Endometrium (tissue), 2 donors: Measurements from ENCODE around the gene POM121C.
"Not testable (repeated sequence)": the region's sequence is repeated elsewhere in the genome, so short reads cannot be mapped to it uniquely, and the experiment has no call there.

Experiments used
- FAIRE-seq: peaks from 2 replicates; lab custom pipeline; 2012; peaks lifted over from hg19 to GRCh38; lab: Jason Lieb, UNC
- donor health status: control.
- donor health status: control.

POM121C gene

DNA sequence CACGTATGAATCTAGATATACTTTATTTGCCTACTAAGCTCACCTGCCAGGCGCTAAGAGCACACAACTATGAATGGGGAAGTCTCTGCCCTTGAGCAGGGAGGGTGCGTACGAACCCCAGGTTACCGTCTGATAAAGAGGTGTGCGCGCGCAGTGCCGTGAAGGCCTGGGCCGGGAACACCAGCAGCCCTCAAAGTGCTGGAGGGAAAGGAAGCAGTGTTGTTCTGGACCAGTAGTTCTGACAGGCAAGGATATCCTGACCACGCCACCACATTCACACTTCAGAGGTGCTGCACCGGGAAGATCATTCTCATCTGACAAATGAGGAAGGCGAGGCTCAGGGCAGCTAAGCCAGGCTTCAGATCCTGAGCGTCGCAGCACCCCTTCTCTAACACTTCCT lies 62.6 kb downstream of the POM121C start:
- not testable (repeated sequence) for FAIRE-seq

DNA sequence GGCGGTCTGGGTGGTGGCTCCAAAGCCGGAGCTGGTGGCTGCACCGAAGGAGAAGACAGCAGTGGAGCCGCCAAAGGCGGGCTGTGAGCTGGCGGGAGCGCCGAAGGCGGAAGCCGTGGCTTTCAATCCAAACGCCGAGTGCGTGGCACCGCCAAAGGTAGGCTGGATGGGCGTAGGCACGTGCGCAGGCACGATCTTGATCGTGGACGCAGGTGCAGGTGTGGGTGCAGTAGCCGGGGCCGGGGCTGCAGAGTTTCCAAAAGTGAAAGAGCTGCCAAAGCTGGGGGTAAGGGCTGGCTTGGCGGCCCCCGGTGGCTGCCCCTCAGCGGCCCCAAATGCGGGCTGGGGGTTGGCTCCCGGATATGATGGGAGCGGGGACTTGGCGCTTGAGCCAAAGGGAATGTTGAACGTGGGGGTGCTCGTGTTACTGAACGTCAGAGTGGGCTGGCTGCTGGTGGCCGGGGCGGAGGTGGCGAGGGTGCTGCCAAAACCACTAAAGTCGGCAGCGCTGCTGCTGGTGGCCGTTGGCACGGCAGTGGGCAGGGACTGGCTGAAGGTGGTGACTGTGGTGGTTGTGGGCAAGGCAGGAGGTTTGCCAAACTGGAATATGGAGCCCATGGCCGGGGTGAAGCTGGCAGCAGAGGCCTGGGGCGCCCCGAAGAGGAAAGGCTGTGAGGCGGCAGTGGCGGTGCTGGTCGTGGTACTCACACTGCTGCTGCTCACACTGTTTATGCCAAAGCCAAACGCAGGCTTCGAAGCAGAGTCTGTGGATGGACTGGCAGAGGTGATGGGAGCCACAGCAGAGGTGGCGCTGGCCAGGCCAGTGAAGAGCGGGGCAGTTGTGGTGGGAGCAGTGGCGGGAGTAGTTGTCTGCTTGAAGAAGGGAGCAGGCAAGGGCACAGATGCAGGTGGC lies 64.0 kb downstream of the POM121C start:
- not testable (repeated sequence) for FAIRE-seq

DNA sequence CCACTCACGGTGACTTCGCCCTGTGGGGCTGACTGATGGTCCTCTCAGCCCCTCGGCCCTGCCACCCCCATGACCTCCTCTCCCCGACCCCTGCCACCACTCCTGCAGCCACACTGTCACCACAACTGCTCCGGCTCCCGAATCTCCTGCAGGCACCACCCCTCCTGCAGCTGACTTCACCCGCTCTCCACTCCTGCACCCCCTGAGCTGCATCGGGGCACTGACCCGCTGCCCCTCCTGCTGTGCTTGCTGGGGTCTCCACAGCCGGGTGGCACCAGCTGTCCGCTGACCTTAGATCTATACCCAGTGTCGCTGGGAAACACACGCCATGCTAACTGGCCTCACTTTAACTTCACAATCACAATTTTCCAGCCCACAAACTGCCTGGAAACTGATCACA lies 65.9 kb downstream of the POM121C start:
- FAIRE-seq: not testable (repeated sequence)

DNA sequence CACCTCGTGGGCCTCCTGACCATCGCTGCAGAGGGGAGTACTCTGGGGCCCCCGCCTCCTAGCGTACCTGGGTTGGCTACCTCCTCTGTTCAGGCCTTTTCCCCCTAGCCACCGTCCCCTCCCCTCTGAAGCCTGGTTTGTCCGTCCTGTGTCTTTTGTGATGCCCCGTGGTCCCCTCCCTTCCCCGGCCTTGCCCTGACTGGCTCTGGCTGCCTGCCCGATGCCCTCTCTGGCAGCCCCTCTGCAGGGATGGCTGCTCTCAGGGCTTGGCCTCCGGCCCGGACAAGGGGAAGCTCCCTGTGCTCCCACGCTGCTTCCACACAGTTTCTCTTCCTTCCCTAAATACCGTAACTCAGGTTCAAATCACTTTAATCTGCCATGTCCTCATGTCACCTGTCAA lies 66.4 kb downstream of the POM121C start:
- not testable (repeated sequence) for FAIRE-seq

GRCh38 chr7:75419210-75419609 lies 66.9 kb downstream of the POM121C start:
- not testable (repeated sequence) for FAIRE-seq

DNA sequence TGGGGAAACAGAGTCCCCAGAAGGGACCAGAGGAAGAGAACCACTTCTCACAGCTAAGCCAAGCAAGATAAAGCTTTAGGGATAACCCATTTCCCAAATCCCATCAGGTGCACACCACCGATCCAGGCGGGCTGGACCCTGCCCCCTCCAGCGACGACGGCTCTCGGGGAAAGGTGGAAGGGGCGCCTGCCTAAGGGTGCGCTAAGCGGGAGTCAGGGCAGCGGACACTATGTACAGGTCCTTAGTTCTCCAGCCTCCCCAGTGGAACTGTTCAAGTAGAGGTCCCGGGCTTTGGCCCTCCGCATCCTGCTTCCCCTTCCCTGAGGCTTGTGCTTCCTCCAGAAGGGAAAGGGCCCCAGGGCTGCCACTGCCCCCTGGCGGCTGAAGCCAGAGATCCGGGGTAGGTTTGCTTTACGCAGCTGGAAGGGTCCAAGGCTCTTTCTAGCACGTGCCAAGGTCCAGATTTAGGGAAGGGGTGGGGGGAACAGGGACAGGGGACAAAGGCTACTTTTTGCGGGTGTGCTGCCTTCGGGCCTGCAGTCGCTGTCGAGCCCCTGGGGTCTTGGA lies 67.7 kb downstream of the POM121C start:
- not testable (repeated sequence) for FAIRE-seq

DNA sequence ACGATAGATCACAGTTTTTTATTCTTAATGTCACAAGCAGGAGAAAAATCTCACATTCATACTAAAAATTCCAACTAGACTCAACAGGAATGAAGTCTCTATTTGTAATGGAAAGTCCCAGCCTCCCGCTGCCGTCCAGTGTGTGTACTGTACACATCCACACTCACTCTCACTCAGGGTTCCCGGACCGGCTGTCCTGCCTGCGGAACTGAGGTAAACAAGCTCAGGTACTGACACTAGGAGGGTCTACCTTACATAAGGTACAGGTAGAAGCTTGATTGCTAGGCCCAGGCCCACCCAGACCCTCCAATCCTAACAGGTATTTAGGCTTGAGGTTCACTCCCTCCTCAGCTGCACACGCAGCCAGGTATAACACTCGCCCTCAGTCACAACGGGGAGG lies 69.3 kb downstream of the POM121C start:
- not testable (repeated sequence) for FAIRE-seq

DNA sequence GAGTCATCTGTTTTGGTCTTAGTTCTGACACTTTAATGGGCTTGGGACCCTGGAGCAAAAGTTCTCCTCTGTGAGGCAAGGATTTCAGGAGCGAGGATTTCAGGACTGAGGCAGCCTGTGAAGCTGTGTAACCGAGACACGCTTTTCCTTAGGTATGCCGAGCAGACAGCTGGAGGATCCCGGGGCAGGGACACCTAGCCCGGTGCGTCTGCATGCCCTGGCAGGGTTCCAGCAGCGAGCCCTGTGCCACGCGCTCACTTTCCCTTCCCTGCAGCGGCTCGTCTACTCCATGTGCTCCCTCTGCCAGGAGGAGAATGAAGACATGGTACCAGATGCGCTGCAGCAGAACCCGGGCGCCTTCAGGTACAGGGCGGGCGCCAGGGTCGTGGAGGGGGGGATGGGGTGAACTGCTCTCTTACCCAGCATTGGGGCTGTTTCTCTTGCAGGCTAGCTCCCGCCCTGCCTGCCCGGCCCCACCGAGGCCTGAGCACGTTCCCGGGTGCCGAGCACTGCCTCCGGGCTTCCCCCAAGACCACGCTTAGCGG lies 70.2 kb downstream of the POM121C start:
- not testable (repeated sequence) for FAIRE-seq

DNA sequence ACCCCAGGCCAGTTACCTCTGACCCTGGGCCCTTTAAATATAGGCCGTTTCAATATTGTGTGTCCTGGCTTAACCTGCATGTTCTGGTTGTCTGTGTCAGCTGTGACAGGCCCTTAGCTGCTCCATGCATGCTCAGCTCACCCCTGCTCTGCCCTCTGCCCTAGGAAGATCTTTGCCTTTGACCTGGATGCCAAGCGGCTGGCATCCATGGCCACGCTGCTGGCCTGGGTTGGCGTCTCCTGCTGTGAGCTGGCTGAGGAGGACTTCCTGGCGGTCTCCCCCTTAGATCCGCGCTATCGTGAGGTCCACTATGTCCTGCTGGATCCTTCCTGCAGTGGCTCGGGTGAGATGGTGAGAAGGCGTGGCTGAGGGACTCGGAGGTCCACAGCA lies 70.7 kb downstream of the POM121C start:
- FAIRE-seq: not testable (repeated sequence)

- FAIRE-seq: not testable (repeated sequence)
These were observed 71.2 kb downstream of the POM121C start for GRCh38 chr7:75414708-75415427.

GRCh38 chr7:75414204-75414603 lies 71.9 kb downstream of the POM121C start:
- not testable (repeated sequence) for FAIRE-seq

GRCh38 chr7:75410823-75411173 lies 75.3 kb downstream of the POM121C start:
- not testable (repeated sequence) for FAIRE-seq

- FAIRE-seq: not testable (repeated sequence)
These were observed 75.9 kb downstream of the POM121C start for GRCh38 chr7:75409880-75410822.

DNA sequence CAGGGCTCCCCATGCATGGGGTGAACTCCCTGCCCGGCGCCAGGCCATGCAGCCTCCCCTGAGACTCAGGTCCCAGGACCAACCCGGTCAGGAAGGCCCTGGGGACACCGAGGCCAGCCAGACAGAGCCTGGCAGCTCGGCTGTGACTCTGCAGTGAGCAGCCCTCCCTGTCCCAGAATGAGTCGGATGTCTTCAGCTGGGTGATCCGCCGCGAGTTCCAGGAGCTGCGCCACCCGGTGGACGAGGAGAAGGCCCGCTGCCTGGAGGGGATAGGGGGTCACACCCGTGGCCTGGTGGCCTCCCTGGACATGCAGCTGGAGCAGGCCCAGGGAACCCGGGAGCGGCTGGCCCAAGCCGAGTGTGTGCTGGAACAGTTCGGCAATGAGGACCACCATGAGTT lies 81.4 kb downstream of the POM121C start:
- FAIRE-seq: not testable (repeated sequence)

DNA sequence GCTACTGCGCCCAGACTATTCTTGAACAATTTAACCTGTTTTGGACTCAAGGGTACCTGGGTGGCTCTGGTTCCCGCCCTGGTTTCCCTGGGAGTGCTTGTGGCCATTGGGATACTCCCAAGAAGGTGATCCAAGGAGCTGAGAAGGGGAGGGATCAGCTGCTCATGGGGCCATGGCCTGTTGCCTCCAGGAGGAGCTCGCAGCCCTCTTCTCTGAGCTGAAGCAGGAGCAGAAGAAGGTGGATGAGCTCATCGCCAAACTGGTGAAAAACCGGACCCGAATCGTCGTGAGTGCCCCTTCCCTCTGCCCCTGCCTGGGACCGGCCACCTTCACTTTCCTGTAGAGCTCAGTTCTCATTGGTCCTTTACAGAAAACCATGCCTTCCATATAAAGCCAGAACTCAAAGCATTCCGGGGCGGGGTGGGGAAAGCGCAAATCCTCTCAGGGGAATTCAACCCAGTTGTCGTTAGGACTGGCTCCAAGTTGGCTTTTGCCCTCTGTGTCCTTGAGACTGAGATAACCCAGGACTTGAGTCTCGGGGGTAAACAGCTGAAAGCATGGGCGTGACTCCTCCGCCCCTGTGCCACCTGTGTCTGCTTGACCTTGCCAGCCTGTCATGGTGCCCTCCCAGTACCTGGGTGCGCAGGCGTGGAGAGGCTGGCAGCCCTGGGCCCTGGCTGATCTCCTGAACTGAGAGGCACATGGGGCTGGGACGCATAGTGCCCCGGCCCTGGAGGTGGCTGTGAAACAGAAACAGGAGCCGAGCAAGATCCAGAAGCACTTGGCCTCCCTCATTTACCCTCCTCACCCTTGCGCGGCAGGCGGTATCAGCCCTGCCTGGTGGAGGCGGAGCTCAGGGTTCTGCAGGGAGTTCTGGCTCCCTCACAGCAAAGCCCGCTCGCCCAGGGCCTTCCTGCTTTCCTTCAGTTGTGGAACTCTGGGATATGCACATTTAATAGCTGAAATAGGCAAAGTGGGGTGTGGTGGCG lies 82.3 kb downstream of the POM121C start:
- FAIRE-seq: not testable (repeated sequence)

DNA sequence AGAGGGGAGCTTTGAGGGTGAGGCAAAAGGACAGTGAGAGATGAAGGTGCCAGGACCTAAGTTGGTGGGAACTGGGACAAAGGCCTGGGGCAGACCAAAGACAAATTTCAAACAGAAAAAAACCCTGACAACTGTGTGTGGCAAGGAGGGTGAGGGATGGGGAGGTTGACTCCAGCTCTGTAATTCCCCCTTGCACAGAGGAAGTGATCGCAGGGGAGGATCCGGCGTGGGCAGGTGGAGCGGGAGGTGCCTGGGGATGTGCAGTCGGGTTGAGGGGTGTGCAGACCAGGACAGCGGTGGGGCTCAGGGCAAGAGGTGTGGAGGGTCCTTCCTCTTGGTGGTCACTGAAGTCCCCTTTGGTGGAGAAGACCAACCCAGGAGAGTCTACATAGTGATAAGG lies 85.5 kb downstream of the POM121C start:
- FAIRE-seq: not testable (repeated sequence)

GRCh38 chr7:75398771-75399700 lies 87.1 kb downstream of the POM121C start:
- FAIRE-seq: not testable (repeated sequence)

DNA sequence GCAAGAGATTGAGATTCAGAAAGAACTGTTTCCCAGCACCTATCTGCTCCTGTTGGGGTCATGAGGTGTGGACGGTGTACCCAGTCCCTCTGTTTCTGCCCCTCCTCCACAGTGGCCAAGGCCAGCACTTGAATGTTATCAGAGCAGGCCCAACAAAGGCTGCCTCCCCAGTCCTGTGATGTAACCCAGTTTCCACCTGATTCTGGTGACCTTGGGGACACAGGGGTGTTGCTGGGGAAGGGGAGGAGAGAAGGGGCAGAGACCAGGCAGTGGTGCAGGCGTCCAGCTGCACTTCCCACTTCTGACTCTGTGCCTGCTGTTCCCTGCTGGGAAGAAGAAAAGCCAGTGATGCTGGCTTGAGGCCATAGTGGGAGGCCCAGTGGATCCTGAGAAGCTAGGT lies 88.2 kb downstream of the POM121C start:
- FAIRE-seq: not testable (repeated sequence)

DNA sequence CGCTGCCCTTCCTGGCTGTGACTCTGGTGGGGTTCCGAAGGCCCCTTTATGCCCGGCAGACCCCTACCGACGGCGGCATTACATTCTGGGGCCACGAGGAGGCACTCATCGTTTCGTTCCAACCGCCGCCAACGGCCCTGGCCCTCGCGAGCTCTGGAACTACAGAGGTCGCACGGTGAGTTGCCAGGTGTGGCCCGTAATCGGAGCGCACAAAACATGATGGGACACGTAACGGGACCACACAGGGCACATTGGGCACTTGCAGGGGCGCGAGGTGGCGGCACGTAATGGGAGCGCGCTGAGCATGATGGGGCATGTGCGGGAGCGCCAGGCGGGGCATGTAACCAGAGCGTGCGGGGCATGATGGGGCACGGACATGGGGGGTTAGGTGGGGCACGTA lies 90.8 kb downstream of the POM121C start, which contains the start of gene TRIM73:
Gene TRIM73, plus strand, starts transcription at position 301 of the 400 bp plus-strand sequence. CDS start 3,305 bp downstream, outside the sequence.
- not testable (repeated sequence) for FAIRE-seq
